Activated CD8-positive, alpha-beta memory T cell treated with anti-CD3 and anti-CD28 coated beads for 1 hour (primary cell): Measurements from ENCODE around the gene TBC1D3K.
"Not testable (repeated sequence)": the region's sequence is repeated elsewhere in the genome, so short reads cannot be mapped to it uniquely, and the experiment has no call there.

ENCODE experiments used
- DNase-seq, 2 donors: peaks; one replicate each; pipeline ENCODE4 v3.0.0-alpha.2; 2020; ENCODE audit warnings: low read depth in 1 of 2; ENCODE audit errors: extremely low read depth in 1 of 2

Gene TBC1D3K

GRCh38 chr17:37924115-37924514, at the start of gene TBC1D3K:
TSS of gene TBC1D3K (plus strand) at chr17:37924415. CDS start at chr17:37926000, 1,585 bp downstream.
- not testable (repeated sequence) for DNase-seq

- DNase-seq, result no peak
These were observed 39.7 kb upstream of the TBC1D3K start for GRCh38 chr17:37884516-37884915.

GRCh38 chr17:37885136-37885535, 39.1 kb upstream of the TBC1D3K start:
- no peak for DNase-seq

GRCh38 chr17:37888881-37889280, 35.3 kb upstream of the TBC1D3K start:
- no peak for DNase-seq

GRCh38 chr17:37896961-37897360, 27.3 kb upstream of the TBC1D3K start:
- DNase-seq, result not testable (repeated sequence)
